HG03469 (cell line): Measurements from ENCODE around the gene SLC34A3.
A peak's percentile ranks its signal among the peaks of the same experiment; 100 is the strongest.

Experiments used
- ATAC-seq: cut with Tn5 transposase; IDR thresholded peaks from one replicate; pipeline ENCODE4 v1.9.1; 2021; ENCODE audit warnings: mild to moderate bottlenecking, moderate library complexity, moderate number of reproducible peaks; ENCODE audit not compliant: unreplicated experiment

SLC34A3 gene

GRCh38 chr9:137217276-137218211 is 13.2 kb upstream of the SLC34A3 start:
- ATAC-seq, result no peak

- ATAC-seq, result no peak
Measured at GRCh38 chr9:137218212-137218753, 12.4 kb upstream of the SLC34A3 start.

DNA sequence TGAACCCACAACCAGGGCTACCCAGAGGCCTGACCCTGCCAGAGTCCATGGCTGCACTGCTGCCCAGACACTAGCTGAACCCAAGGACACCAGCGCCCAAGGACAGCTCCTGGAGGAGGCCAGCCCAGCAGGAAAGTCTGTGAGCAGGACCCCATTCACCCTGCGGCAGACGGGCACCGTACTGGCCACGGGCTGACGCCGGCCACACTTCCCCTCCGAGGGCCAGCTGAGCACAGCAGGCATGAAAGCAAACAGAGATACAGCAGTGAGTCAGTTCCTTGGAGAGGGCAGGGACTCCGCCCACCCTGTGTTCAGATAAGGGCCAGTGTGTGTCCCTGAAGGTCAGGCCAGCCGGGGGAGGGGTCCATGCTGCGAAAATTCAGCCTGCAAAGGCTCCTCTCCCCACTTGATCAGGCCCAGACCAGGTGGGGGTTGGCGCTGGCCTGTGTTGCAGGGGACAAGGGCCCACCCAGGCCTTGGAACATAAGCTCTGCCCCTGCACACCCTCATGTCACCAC is 11.9 kb upstream of the SLC34A3 start:
- no peak for ATAC-seq

DNA sequence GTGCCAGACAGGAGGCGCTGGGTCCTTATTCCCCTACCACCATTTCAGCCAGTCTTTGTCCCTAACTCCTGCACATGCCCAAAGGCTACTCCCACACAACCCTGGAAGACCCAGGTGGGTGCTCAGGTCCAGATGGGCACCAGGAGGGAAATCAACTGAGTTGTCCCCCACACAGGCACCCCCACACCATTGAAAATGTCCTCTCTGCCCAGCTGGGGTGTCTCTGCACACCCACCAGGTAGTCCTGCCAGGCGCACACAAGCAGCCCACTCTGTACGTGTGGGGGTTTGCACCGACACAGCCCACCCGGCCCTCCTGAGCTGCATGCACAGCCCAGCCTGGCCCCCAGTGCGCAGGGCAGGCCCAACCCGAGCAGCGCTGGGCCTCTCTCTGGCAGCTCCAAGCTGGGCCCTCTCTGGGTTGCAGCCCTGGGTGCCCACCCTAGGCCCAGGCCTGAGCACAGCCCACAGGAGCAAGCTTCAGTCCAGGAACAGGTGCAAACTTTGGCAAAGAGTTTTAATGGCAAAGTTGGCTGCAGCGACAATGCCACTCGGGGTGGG is 10.9 kb upstream of the SLC34A3 start:
- ATAC-seq, result no peak

DNA sequence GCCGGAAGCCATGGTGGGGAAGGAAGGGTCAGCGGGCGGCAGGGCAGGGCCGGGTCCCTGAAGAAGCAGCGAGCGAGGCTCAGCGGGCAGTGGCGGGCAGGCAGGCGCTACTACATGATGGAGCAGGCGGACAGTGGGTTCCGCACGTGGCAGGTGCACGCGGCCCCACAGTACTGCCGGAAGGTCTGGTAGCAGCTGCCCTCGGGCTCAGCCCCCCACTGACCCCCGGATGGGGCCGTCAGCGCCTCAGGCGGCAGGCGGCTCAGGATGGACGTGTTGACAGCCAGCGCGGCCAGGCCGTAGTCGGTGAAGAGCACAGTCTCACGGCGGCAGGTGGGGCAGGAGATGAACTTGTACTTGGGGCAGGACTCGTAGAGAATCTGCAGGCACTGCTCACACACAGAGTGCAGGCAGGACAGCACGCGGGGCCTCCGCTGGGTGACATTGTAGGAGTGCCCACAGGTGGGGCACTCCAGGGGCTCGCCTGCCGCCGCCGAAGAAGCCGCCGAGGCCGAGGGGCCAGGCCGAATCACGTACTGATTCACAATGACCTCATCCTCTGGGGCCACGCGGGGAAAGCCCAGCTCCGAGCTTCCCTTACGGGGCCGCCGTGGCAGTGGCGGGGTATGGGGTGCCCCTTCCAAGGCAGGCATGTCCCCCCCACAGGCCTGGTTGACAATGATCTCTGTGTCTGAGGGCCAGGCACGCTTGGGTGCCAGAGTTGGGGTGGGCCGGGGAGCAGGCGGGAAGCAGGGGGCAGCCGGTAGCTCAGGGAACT is 10.2 kb upstream of the SLC34A3 start:
- no peak for ATAC-seq

DNA sequence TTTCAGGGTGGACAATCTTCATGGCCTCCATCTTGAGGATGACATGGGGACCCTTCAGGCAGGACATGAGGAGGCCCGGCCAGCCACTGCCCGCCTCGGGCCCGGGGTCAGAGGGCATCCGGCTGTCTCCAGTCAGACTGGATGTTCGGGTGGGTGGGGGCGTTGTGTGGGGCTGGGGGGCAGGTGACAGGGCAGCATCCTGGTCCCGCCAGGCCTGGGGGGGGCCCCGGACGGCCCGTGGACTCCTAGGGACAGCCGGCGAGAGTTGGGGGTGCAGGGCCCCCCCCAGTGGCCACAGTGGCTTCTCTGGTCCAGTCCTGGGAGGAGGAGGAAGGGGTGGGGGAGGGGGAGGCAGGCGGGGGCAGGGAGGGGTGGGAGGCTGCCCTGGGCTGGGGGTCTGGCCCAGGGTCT is 9.6 kb upstream of the SLC34A3 start:
- ATAC-seq, result no peak

DNA sequence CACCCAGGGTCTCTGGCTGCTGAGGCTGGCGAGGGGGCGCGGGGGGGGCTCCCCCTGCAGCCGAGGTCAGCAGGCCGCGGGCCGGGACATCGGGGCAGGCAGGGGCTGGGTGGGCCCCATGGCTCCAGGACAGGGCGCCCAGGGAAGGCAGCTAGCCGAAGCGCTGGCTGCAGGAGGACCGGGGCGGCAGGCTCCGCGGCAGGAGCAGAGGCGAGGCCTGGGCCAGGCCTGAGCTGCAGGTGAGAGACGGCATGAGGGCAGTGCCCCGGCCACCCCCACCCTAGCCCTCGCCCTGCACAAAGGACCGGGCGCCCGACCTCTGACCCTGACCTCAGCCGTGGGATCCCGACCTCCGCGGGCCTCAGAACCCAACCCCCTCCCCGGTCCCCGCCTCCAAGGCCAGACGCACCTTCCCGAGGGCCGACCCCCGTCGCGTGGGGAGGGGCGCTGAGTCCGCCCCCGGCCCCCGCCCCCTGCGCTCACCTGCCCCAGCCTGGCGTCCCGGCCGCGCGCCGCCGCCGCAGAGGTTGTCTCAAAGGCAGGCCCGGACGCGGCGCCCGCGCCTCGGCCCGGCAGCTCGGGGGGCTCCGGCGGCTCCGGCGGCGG is 9.1 kb upstream of the SLC34A3 start:
- ATAC-seq, result no peak

DNA sequence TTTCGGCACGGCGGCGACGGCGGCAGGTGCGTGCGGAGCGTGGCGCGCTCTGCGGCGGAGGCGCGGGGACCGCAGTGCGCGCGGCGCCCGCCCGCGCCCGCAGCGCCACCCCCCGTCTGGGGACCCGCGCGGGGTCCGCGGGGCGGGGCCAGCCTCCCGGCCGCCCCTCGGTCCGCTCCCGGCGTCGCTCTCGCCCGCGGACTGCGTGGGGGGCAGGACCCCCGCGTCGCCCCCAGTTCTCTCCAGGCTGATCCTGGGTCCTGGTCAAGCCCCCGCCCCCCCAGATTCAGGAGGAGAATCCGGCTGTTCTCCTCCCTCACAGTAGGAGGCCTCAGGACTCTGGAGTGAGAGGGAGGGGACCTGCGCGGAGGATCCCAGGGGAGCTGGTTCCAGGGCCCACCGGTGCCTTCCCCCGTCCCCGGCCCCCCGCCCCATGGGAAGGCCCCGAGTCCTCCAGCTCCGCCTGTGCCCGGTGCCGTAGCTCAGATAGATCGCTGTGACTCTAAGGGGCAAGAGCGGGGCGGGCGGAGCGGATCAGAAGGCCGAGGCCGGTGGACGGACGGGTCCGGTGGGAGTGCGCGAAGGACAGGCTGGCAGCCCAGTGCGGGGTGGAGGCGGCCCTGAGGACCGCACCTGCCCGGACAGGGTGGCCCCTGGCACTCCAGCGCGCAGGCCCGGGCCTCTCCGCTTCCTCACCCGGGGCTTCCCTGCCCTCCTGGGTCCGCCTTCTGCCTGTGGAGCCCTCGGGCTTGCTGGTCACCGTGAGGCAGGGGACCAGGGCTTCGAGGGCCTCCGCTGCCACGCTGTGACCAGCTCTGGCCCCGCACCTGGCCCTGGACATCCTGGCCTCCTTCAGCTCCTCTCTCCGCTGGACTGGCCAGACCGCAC is 8.3 kb upstream of the SLC34A3 start, which contains the start of gene RNF208:
Gene RNF208 (minus strand): TSS at position 51 of the 888 bp plus-strand sequence. CDS start 1,028 bp downstream, outside the sequence.
- peak; percentile 2 for ATAC-seq

GRCh38 chr9:137223078-137223970 is 7.4 kb upstream of the SLC34A3 start:
- ATAC-seq, result peak; percentile 43

DNA sequence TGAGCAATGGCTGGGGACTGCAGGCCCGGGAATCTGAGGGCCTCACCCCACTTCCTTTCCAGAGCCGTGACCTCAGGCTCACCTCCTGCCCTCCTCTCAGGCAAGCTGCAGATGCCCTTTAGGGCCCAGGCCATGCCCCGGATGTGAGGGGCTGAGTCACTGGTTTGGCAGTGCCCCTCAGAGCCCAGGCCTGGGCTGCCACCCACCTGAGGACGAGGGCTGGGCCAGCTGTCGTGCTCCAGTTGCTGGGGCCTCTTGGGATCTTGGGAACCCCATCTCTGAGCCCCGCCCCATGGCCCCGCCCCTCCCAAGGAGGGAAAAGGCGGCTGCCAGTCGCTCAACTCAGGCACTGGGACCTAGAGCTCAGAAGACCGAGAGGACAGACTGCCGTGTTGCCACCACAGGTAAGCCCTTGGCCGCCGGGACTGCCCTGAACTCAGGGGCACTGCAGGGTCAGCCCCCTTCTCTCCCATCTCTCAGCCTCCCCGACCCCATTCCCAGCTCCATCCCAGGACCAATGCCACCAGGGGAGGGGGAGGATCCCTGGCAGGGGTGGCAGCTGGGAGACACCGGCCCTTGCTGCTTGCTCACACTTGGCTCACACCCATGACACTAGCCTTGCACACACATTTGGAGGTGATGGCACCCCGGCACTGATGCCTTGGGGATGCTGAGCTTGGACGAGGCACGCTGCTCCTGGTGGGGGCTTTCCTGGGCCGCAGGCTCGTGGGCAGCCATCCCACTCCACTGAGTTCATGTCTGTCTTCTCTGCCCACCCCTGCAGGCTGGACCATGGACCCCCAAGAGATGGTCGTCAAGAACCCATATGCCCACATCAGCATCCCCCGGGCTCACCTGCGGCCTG is 5.6 kb upstream of the SLC34A3 start, which contains the start of gene CYSRT1:
Gene CYSRT1 (plus strand): TSS at position 345 of the 865 bp plus-strand sequence. CDS start 448 bp downstream, at position 793.
- ATAC-seq, result no peak

DNA sequence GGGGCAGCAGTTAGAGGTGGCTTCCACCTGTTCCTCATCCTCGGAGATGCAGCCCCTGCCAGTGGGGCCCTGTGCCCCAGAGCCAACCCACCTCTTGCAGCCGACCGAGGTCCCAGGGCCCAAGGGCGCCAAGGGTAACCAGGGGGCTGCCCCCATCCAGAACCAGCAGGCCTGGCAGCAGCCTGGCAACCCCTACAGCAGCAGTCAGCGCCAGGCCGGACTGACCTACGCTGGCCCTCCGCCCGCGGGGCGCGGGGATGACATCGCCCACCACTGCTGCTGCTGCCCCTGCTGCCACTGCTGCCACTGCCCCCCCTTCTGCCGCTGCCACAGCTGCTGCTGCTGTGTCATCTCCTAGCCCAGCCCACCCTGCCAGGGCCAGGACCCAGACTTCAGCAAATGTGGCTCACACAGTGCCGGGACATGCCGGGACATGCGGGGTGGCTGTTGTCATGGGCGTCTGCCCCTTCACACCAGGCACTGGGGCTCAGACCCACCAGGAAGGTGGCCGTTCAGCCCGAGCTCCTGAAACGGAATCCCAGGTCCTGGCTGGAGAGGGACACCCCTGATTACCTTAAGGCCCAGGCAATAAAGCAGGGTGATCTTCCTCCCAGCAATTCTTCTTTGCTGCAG is 4.9 kb upstream of the SLC34A3 start:
- no peak for ATAC-seq

GRCh38 chr9:137226338-137227053 is 4.2 kb upstream of the SLC34A3 start:
- no peak for ATAC-seq

GRCh38 chr9:137227054-137227852 is 3.4 kb upstream of the SLC34A3 start, which contains the start of gene RNF224:
Gene RNF224, plus strand, starts transcription at chr9:137227502. Its CDS starts 834 bp downstream, at chr9:137228336.
- ATAC-seq, result no peak

DNA sequence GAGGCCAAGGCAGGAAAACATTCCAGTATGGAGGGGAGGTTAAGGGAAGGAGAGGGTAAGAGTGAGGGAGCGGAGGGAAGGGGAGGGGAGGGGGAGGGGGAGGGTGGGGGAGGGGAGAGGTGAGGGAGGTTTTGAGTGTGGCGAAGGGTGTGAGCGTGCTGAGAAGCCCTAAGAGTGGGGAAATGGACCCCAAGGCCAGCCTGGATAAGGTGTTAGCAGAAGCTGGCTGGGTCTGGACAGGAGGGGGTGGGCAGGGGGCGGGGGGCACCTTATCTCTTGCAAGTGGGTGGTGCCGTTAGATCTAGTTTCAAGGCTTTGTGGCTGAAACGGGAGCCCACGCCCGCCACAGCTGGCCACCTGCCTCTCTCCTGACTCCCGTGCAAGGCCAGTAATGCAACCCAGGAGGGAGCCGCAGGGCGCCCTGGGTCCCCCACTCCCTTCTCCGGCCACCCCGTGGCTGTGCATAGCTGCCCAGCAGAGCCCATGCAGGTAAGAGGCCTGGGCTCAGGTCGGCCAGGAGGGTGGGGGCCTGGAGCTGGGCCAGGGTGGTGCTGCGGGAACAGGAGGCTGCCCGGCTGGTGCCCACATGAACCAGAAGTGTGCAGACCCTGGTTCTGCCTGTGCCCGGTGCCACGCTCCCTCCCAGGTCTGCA is 2.7 kb upstream of the SLC34A3 start:
- ATAC-seq, result no peak

DNA sequence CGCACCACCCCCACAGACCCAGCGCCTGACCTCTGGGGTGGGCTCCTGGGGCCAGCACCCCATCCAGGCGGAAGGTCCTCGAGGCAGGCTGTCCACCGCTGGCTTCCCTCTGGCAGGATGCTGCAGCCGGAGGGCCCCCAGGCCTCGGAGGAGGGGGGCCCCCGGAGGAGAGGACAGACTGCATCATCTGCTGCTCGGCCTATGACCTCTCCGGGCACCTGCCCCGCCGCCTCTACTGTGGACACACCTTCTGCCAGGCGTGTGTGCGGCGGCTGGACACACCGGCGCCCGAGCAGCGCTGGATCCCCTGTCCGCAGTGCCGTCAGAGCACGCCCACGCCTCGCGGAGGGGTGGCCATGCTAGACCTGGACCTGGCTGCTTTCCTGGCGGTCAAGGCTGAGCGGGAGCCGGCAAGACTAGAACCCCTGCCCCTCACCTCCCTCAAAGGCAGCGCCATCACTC is 2.2 kb upstream of the SLC34A3 start:
- ATAC-seq, result no peak
